ENCODE results near the gene SUMO4. TPM values are rescaled to one million over a fixed set of nuclear protein-coding genes. Genes with fewer than 3 reads are reported as not detected.

Gene SUMO4
- total RNA-seq, 2 experiments from 2014 or later: 4.8 to 5.8 TPM

- peak overlapping the region; percentile 57 for H3K27ac Mint-ChIP-seq
- ChIA-PET POLR2A (interaction anchor here (0.8 to 1.8 kb wide), 4 partner anchors 9 to 413 kb away, joined by 3 to 5 read pairs (median 4); no protein-coding TSS in a partner anchor), CTCF (interaction anchor here (0.6 to 2.2 kb wide), 6 partner anchors 13 to 417 kb away, joined by 3 to 14 read pairs (median 4); no protein-coding TSS in a partner anchor)
- no peaks in the 10 kb centered on the region for H3K27me3 Mint-ChIP-seq
- peaks cover 5% of the 10 kb centered on the region for H3K9me3 Mint-ChIP-seq
- DNase-seq: no peak
- H3K36me3 Mint-ChIP-seq: peaks cover 24% of the 10 kb centered on the region
- intact Hi-C loops (cut with micrococcal nuclease): no loop called here
- H3K4me3 Mint-ChIP-seq: no peak overlapping the region
- H3K4me1 Mint-ChIP-seq (ENCODE audit: low read depth): peaks cover 22% of the 10 kb centered on the region
Observed at GRCh38 chr6:149445573-149445972, 45.5 kb downstream of the SUMO4 start.

GRCh38 chr6:149446791-149447376 is 46.8 kb downstream of the SUMO4 start:
- peaks cover 29% of the 10 kb centered on the region for H3K36me3 Mint-ChIP-seq
- H3K9me3 Mint-ChIP-seq: peaks cover 5% of the 10 kb centered on the region
- DNase-seq: no peak
- ChIA-PET POLR2A (interaction anchor here (0.6 to 1.8 kb wide), 2 partner anchors 33 to 163 kb away, joined by 3 to 5 read pairs; no protein-coding TSS in a partner anchor), CTCF (interaction anchor here (0.6 to 2.2 kb wide), 9 partner anchors 15 to 419 kb away, joined by 3 to 14 read pairs (median 3); no protein-coding TSS in a partner anchor)
- peaks cover 22% of the 10 kb centered on the region for H3K4me1 Mint-ChIP-seq (ENCODE audit: low read depth)
- H3K27ac Mint-ChIP-seq: peak overlapping the region; percentile 25
- H3K4me3 Mint-ChIP-seq: peak overlapping the region; percentile 13
- intact Hi-C loops (cut with micrococcal nuclease): no loop called here
- no peaks in the 10 kb centered on the region for H3K27me3 Mint-ChIP-seq

- peaks cover 5% of the 10 kb centered on the region for H3K9me3 Mint-ChIP-seq
- H3K4me3 Mint-ChIP-seq: no peak overlapping the region
- H3K27me3 Mint-ChIP-seq: no peaks in the 10 kb centered on the region
- H3K4me1 Mint-ChIP-seq (ENCODE audit: low read depth): peaks cover 19% of the 10 kb centered on the region
- POLR2A ChIA-PET: interaction anchor here (1.0 kb wide), 1 partner anchor 417 kb away, joined by 4 read pairs; no protein-coding TSS in a partner anchor
- intact Hi-C loops (cut with micrococcal nuclease): no loop called here
- H3K36me3 Mint-ChIP-seq: peaks cover 47% of the 10 kb centered on the region
- H3K27ac Mint-ChIP-seq: peak overlapping the region; percentile 33
- CTCF ChIA-PET: interaction anchor here (0.8 to 1.4 kb wide), 4 partner anchors 17 to 68 kb away, joined by 3 to 5 read pairs (median 3); no protein-coding TSS in a partner anchor
- no peak for DNase-seq
Observed at GRCh38 chr6:149448821-149449453, 48.9 kb downstream of the SUMO4 start.

DNA sequence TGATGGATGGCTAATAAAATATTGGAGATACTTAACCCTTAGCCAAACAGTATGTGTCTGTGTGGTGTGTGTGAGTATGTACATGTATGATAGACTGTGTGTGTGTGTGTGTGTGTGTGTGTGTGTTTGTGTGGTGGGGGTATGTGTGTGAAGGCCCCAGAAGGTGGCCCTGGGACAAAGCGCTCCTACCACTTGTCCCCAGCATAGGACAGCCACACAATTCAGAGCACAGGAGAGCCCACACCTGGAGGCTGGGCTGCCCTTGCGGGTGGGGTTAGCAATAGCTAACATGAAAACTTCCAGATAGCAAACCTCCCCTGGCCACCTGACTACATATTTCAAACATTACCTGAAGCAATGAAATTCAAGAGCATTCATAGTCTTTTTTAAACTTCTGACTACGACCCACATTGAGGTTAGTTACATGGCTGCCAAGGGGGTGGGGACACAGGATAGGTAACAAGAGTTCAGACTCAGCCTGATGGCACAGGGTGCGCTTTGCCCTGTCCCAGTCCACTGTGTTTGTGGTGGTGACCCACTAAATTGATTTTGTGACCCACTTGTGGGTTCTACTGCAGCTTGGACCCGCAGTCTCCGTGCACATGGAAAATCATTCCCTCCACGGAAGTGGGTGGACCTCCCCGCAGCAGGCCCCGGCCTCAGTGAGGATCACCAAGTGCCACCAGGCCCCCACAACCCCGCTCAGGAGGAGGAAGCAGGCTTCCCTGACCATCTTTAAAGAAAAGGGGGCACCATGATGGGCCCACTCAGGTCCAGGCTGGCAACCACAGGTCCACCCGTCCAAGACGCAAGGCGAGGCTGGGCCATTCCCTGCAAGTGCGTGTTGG is 50.0 kb downstream of the SUMO4 start:
- peaks cover 12% of the 10 kb centered on the region for H3K4me1 Mint-ChIP-seq (ENCODE audit: low read depth)
- no peak overlapping the region for H3K4me3 Mint-ChIP-seq
- H3K36me3 Mint-ChIP-seq: peaks cover 54% of the 10 kb centered on the region
- ChIA-PET CTCF (interaction anchor here (1.3 kb wide), 1 partner anchor 18 kb away, joined by 5 read pairs; no protein-coding TSS in a partner anchor), POLR2A (interaction anchor here (1.0 kb wide), 1 partner anchor 418 kb away, joined by 4 read pairs; no protein-coding TSS in a partner anchor)
- H3K27ac Mint-ChIP-seq: peak overlapping the region; percentile 45
- DNase-seq: no peak
- intact Hi-C loops (cut with micrococcal nuclease): no loop called here
- no peaks in the 10 kb centered on the region for H3K27me3 Mint-ChIP-seq
- no peaks in the 10 kb centered on the region for H3K9me3 Mint-ChIP-seq

Other genes starting within 250 kb of the SUMO4 start
- 10 to 100 TPM; 92.0 to 92.9 TPM for gene TAB2, start 82.5 kb upstream of the SUMO4 start, total RNA-seq
- gene ZC3H12D, start 84.8 kb downstream of the SUMO4 start, total RNA-seq: 100 to 1,000 TPM; 124 to 129 TPM
- gene PPIL4, start 145.8 kb downstream of the SUMO4 start, total RNA-seq: 10 to 100 TPM; 21.5 to 23.6 TPM
- gene GINM1, start 166.1 kb downstream of the SUMO4 start, total RNA-seq: 10 to 100 TPM; 15.6 to 16.0 TPM
- 10 to 100 TPM; 22.3 to 22.8 TPM for gene KATNA1, start 248.5 kb downstream of the SUMO4 start, total RNA-seq